SK-N-SH (cell line): ENCODE results near the gene UNK. TPM values are rescaled to one million over a fixed set of nuclear protein-coding genes. Genes with fewer than 3 reads are reported as not detected.

Experiments
- CTCF ChIA-PET: fragments of 300-600, 350-600 bp; formaldehyde crosslinking; extraction: SDS; loops from one replicate; lab custom pipeline; 2021; lab: Yijun Ruan, JAX
- POLR2A ChIA-PET: fragments of 350-600 bp; sonication (Branson Sonifier 250); formaldehyde crosslinking; extraction: SDS; loops from one replicate; lab custom pipeline; 2020; ENCODE audit warnings: antibody characterized with exemption, inconsistent platforms; lab: Yijun Ruan, JAX
- DNase-seq: peaks from one replicate; pipeline ENCODE4 v3.0.0; 2012
- H2AFZ ChIP-seq: fragments of 200-600 bp; sonication (generic); 2 replicates; pipeline ENCODE4 v1.8.1; 2016; ENCODE audit warnings: antibody characterized with exemption, mild to moderate bottlenecking, low read depth
- H3F3A ChIP-seq: fragments of 200-600 bp; sonication (generic); replicated peaks from 2 replicates; pipeline ENCODE3; 2016; ENCODE audit warnings: antibody characterized with exemption, mild to moderate bottlenecking; ENCODE audit not compliant: insufficient read depth
- H3K27ac ChIP-seq, 2 experiments: fragments of 200-500 bp in 1 of 2; fragments of 200-600 bp in 1 of 2; sonication (Bioruptor generic) in 1 of 2; sonication (generic), shearing (Covaris generic) in 1 of 2; 2 replicates each; pipeline versions ENCODE4 v1.5.1 to v1.6.1; 2014 to 2016; ENCODE audit warnings: low read depth in 2 of 2, inconsistent platforms in 1 of 2, low read length in 1 of 2, mild to moderate bottlenecking in 1 of 2, mixed read lengths in 1 of 2
- H3K27me3 ChIP-seq: fragments of 200-600 bp; sonication (generic), shearing (Covaris generic); 2 replicates; pipeline ENCODE4 v1.6.1; 2016; ENCODE audit warnings: mixed run types; ENCODE audit not compliant: insufficient read depth
- H3K36me3 ChIP-seq, 2 experiments: fragments of 200-500 bp in 1 of 2; fragments of 200-600 bp in 1 of 2; sonication (Bioruptor generic) in 1 of 2; sonication (generic) in 1 of 2; replicated peaks in 1 of 2; 2 replicates each; pipeline versions ENCODE3 to v1.5.1; 2014 to 2016; ENCODE audit warnings: low read length in 1 of 2, mild to moderate bottlenecking in 1 of 2; ENCODE audit not compliant: insufficient read depth in 2 of 2, control insufficient read depth in 1 of 2
- H3K4me1 ChIP-seq, 2 experiments: fragments of 200-500 bp in 1 of 2; fragments of 200-600 bp in 1 of 2; sonication (Bioruptor generic) in 1 of 2; sonication (generic), shearing (Covaris generic) in 1 of 2; 2 replicates each; pipeline versions ENCODE4 v1.5.1 to v1.6.1; 2014 to 2016; ENCODE audit warnings: low read depth in 1 of 2, low read length in 1 of 2, mixed run types in 1 of 2; ENCODE audit not compliant: insufficient read depth in 2 of 2, control insufficient read depth in 1 of 2
- H3K4me2 ChIP-seq: fragments of 200-600 bp; sonication (generic), shearing (Covaris generic); 2 replicates; pipeline ENCODE4 v1.6.1; 2017; ENCODE audit warnings: mixed run types
- H3K4me3 ChIP-seq, 2 experiments: fragments of 200-500 bp in 1 of 2; fragments of 200-600 bp in 1 of 2; sonication (Bioruptor generic) in 1 of 2; sonication (generic), shearing (Covaris generic) in 1 of 2; 2 replicates each; pipeline versions ENCODE4 v1.5.1 to v1.8.1; 2014 to 2016; ENCODE audit warnings: low read depth in 2 of 2, inconsistent platforms in 1 of 2, low read length in 1 of 2, mild to moderate bottlenecking in 1 of 2, mixed read lengths in 1 of 2, moderate library complexity in 1 of 2
- H3K79me2 ChIP-seq: fragments of 200-600 bp; sonication (generic); 2 replicates; pipeline ENCODE4 v1.8.1; 2017; ENCODE audit warnings: mild to moderate bottlenecking; ENCODE audit not compliant: insufficient read depth
- H3K9ac ChIP-seq: fragments of 200-600 bp; sonication (generic); 2 replicates; pipeline ENCODE4 v1.6.1; 2017; ENCODE audit warnings: mixed run types
- H3K9me2 ChIP-seq: fragments of 200-600 bp; sonication (generic); 2 replicates; pipeline ENCODE4 v1.6.1; 2017; ENCODE audit warnings: mixed run types
- H3K9me3 ChIP-seq: fragments of 200-600 bp; sonication (generic); 2 replicates; pipeline ENCODE4 v1.6.1; 2017; ENCODE audit warnings: mixed run types, mild to moderate bottlenecking, moderate library complexity
- H4K20me1 ChIP-seq: fragments of 200-600 bp; sonication (generic); 2 replicates; pipeline ENCODE4 v1.6.1; 2017; ENCODE audit warnings: mild to moderate bottlenecking, mixed run types; ENCODE audit not compliant: insufficient read depth
- ELF1 ChIP-seq: IDR thresholded peaks from 2 replicates; pipeline ENCODE4 v1.4.0; 2012
- EP300 ChIP-seq, 2 experiments: IDR thresholded peaks; 2 replicates each; pipeline versions ENCODE4 v1.4.0 to v1.6.1; 2012; ENCODE audit warnings: borderline replicate concordance in 1 of 2, low read depth in 1 of 2, low read length in 1 of 2
- GABPA ChIP-seq: IDR thresholded peaks from 2 replicates; pipeline ENCODE4 v1.4.0; 2012; ENCODE audit warnings: low read depth, mild to moderate bottlenecking
- RCOR1 ChIP-seq: fragments of 150-350 bp; IDR thresholded peaks from 2 replicates; pipeline ENCODE4 v1.6.1; 2017; ENCODE audit warnings: antibody characterized with exemption, low read length
- USF2 ChIP-seq: fragments of 150-350 bp; IDR thresholded peaks from 2 replicates; pipeline ENCODE4 v1.6.1; 2017; ENCODE audit warnings: antibody characterized with exemption, low read length, low read depth, borderline replicate concordance
- whole genome bisulfite sequencing: methylation state at CpG from one replicate; pipeline ENCODE4 v1.1.6; 2017; ENCODE audit warnings: low lambda C conversion rate; 5-methylcytosine and 5-hydroxymethylcytosine counted together
- polyA plus RNA-seq, 3 experiments: library from polyadenylated mRNA; depleted of rRNA; stranded (reverse); fragments of >200 nt; gene quantifications; 2 replicates each; pipeline ENCODE4 v1.2.3, GENCODE V29; 2012
- TF ChIP-seq, protein P1 (sequence below): IDR thresholded peaks from 2 replicates; pipeline ENCODE4 v1.4.0; 2012; ENCODE audit warnings: low read depth, borderline replicate concordance
- TF ChIP-seq, protein P2 (sequence below): IDR thresholded peaks from 2 replicates; pipeline ENCODE4 v1.4.0; 2012; ENCODE audit warnings: low read depth

The UNK gene
- polyA plus RNA-seq, 1 of the 3 experiments (the other 2 are of a cell fraction), result 24.8 TPM

GRCh38 chr17:75819678-75820077 is 35.1 kb downstream of the UNK start:
- TF ChIP-seq USF2 (no peak), EP300 (IDR thresholded peaks at IDR 0.05; ENCODE audit: borderline replicate concordance in 1 of 2, low read depth in 1 of 2, low read length in 1 of 2) (no peak), RCOR1 (no peak), ELF1 (no peak)
- TF ChIP-seq, protein P1, sequence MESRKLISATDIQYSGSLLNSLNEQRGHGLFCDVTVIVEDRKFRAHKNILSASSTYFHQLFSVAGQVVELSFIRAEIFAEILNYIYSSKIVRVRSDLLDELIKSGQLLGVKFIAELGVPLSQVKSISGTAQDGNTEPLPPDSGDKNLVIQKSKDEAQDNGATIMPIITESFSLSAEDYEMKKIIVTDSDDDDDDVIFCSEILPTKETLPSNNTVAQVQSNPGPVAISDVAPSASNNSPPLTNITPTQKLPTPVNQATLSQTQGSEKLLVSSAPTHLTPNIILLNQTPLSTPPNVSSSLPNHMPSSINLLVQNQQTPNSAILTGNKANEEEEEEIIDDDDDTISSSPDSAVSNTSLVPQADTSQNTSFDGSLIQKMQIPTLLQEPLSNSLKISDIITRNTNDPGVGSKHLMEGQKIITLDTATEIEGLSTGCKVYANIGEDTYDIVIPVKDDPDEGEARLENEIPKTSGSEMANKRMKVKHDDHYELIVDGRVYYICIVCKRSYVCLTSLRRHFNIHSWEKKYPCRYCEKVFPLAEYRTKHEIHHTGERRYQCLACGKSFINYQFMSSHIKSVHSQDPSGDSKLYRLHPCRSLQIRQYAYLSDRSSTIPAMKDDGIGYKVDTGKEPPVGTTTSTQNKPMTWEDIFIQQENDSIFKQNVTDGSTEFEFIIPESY, result no peak
- TF ChIP-seq, protein P2, sequence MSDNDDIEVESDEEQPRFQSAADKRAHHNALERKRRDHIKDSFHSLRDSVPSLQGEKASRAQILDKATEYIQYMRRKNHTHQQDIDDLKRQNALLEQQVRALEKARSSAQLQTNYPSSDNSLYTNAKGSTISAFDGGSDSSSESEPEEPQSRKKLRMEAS, result no peak
- ChIA-PET CTCF (no interaction called here), POLR2A (interaction anchor here (4.7 kb wide), 1 partner anchor 44 kb away, joined by 31 read pairs; no protein-coding TSS in a partner anchor)
- Histone ChIP-seq H3K36me3 (peaks cover 19 to 77% of the 10 kb centered on the region in 2 experiments), H3K9ac (no peak overlapping the region), H3K9me2 (no peaks in the 10 kb centered on the region), H3K79me2 (no peaks in the 10 kb centered on the region), H3K9me3 (no peaks in the 10 kb centered on the region), H4K20me1 (no peaks in the 10 kb centered on the region), H2AFZ (no peak overlapping the region), H3K27me3 (no peaks in the 10 kb centered on the region), H3F3A (peaks cover 6% of the 10 kb centered on the region), H3K27ac (no peak overlapping the region), H3K4me3 (no peak overlapping the region), H3K4me1 (peaks cover 8 to 22% of the 10 kb centered on the region in 2 experiments; a peak in 3 of 4 replicates), H3K4me2 (no peak overlapping the region)
- peak; percentile 36 for DNase-seq
- WGBS, result 96% methylated on average over 10 of the region's 16 CpGs

DNA sequence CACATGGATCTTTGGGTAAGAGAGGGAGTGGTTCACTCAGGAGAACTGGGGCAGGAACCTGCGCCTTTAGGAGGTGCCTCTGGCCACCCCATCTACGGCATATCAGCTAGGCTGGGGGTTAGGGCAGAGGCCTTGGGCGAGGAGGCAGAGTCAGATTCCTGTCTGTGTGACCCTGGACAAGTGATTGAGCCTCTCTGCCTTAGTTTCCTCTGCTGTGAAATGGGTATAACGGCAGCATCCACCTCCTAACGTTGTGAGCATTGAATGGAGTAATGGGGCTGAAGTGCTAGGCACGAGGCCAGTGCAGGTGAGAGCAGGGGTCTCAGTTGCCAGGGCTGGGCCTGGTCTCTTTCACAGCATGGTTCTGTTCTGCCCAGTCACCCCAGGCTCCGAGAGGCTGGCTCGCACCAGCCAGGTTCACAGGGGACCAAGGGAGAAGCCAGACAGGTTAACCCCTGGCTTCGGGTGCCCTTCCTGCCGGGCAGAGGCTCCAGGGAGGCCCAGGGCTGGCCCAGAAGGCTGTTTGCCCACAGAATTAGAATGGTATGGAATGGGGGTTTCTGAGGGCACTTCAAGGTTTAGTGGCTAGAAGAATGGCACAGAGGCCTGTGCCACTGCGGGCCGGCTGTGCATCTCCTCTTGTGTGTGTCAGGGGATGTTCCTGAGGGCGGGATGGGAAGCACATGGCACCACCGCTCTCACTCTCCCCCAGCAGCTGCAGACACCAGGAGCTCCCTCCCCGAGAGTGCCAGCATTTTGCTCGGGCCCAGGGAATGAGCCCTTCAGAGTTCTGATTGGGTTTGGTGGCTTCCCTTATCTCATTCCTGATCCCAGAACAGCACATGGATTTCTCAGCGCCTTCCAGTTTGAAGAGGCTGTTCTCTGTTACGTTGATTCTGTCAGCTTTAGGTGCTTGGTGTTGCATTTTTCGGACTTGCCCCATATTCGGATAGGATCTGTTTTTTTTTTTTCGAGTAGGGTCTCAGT is 35.8 kb downstream of the UNK start:
- H4K20me1 ChIP-seq, result no peaks in the 10 kb centered on the region
- CTCF ChIA-PET, result interaction anchor here (0.8 to 11.0 kb wide), 9 partner anchors 10 to 726 kb away, joined by 3 to 111 read pairs (median 7); partner anchors contain the start of gene SMIM5

More for the DNA sequence above, 35.8 kb downstream of the UNK start:
- Histone ChIP-seq H3F3A (peaks cover 2% of the 10 kb centered on the region), H3K27me3 (no peaks in the 10 kb centered on the region), H3K4me3 (no peak overlapping the region), H3K36me3 (peaks cover 19 to 79% of the 10 kb centered on the region in 2 experiments), H3K9me2 (no peaks in the 10 kb centered on the region), H2AFZ (no peak overlapping the region), H3K79me2 (no peaks in the 10 kb centered on the region), H3K27ac (0 out of 4 replicates have a peak overlapping the region, but pooled peaks of 1 of the 2 experiments have one; percentile 23), H3K9ac (no peak overlapping the region), H3K4me1 (peaks cover 2 to 22% of the 10 kb centered on the region in 2 experiments; a peak in 3 of 4 replicates), H3K4me2 (no peak overlapping the region), H3K9me3 (no peaks in the 10 kb centered on the region)
- WGBS, result 84% methylated on average over 21 of the region's 21 CpGs
- TF ChIP-seq GABPA (no peak), RCOR1 (no peak)
- DNase-seq, result peak; percentile 48
- POLR2A ChIA-PET, result interaction anchor here (0.9 to 4.7 kb wide), 4 partner anchors 11 to 44 kb away, joined by 3 to 31 read pairs (median 6); partner anchors contain the start of gene UNK
